Subcutaneous abdominal adipose tissue (tissue), 5 donors: Measurements from ENCODE around the gene SNX24.
A peak's percentile ranks its signal among the peaks of the same experiment; 100 is the strongest.

Experiments used
- H3K27ac ChIP-seq: one replicate; pipeline ENCODE4 v1.7.0; 2013; ENCODE audit warnings: low read depth, mild to moderate bottlenecking, inconsistent platforms, low read length, moderate library complexity
- H3K27me3 ChIP-seq, 5 donors: one replicate each; pipeline ENCODE4 v1.7.0; 2013; ENCODE audit warnings: low read length in 5 of 5, inconsistent platforms in 1 of 5; ENCODE audit not compliant: control insufficient read depth in 5 of 5, insufficient read depth in 4 of 5
- H3K36me3 ChIP-seq, 5 donors: one replicate each; pipeline ENCODE4 v1.7.0; 2013; ENCODE audit warnings: low read length in 5 of 5; ENCODE audit not compliant: control insufficient read depth in 5 of 5, insufficient read depth in 5 of 5
- H3K4me1 ChIP-seq, 5 donors: one replicate each; pipeline ENCODE4 v1.7.0; 2013; ENCODE audit warnings: low read length in 5 of 5, mild to moderate bottlenecking in 3 of 5, moderate library complexity in 1 of 5; ENCODE audit not compliant: control insufficient read depth in 5 of 5, insufficient read depth in 5 of 5
- H3K4me3 ChIP-seq, 5 donors: one replicate each; pipeline ENCODE4 v1.7.0; 2013; ENCODE audit warnings: low read length in 5 of 5, low read depth in 1 of 5
- H3K9ac ChIP-seq, 5 donors: one replicate each; pipeline ENCODE4 v1.7.0; 2013; ENCODE audit warnings: low read length in 5 of 5, mild to moderate bottlenecking in 4 of 5, moderate library complexity in 3 of 5
- H3K9me3 ChIP-seq, 5 donors: one replicate each; pipeline ENCODE4 v1.7.0; 2013; ENCODE audit warnings: low read length in 5 of 5; ENCODE audit not compliant: control insufficient read depth in 5 of 5
- donor health status: healthy.
- donor health status: healthy.
- donor health status: healthy.
- donor health status: healthy.
- donor health status: healthy.

SNX24 gene

DNA sequence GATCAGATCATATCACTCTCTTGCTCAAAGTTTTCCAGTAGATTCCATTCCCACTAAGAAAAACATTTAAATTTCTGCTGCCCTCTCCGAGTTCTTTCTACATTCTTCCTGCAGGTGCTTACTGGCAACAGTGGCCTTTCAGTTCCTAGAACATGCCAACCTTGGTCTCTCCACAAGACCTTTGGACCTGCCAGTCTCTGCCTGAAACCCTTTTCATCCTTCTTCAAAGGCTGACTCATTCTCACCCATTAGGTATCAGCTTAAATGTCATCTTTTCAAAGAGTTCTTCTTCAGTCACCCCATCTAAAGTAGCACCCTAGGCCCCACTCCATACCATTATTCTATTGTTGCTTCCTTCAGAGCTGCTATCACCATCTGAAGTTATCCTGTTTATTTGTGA, 169.3 kb downstream of the SNX24 start:
- H3K27ac ChIP-seq = no peak overlapping the region
- no peaks in the 10 kb centered on the region for H3K27me3 ChIP-seq
- no peak overlapping the region for H3K4me3 ChIP-seq
- no peaks in the 10 kb centered on the region for H3K4me1 ChIP-seq
- H3K9ac ChIP-seq = no peak overlapping the region
- no peaks in the 10 kb centered on the region for H3K9me3 ChIP-seq
- no peaks in the 10 kb centered on the region for H3K36me3 ChIP-seq

DNA sequence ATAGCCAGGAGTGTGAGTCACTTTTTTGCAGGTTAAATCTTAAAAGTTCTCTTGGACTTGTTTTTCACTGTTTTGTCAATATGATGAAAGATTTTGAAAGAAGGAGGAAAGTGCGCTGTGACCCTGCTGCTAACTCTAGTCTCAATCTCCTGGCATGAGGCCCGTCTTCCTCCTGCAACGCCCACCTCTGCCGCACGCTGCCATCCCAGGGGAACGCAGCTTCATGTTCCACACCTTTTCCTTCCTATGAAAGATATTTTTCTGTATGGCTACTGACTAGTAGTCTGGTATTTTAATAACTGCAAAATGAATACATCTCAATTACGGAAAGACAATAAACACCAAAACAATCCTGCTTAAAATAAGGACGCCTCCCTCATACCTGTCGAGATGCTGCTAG, 182.8 kb downstream of the SNX24 start:
- Histone ChIP-seq H3K9me3 (no peaks in the 10 kb centered on the region), H3K4me3 (no peak overlapping the region), H3K27me3 (no peaks in the 10 kb centered on the region), H3K9ac (no peak overlapping the region), H3K27ac (no peak overlapping the region), H3K4me1 (peaks cover 0 to 19% (median 0%) of the 10 kb centered on the region in 5 donors), H3K36me3 (peaks cover 22 to 41% (median 37%) of the 10 kb centered on the region in 5 donors)

DNA sequence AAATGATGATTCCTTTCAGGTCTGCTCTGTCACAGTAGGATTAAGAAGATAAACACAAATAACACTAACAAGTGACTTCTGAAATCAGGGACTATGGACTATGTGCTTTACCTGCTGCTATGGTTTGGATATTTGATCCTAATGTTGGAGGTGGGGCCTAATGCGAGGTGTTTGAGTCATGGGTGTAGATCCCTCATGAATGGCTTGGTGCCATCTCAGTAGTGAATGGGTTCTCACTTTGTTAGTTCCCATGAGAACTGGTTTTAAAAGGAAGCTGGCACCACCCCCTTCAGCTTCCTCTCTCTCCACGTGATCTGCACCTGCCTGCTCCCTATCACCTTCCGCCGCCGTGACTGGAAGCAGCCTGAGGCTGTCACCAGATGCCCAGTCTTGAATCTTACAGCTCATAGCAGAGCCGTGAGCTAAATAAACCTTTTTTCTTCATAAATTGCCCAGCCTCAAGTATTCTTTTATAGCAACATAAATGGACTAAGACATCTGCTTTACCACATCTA, 187.8 kb downstream of the SNX24 start:
- H3K27me3 ChIP-seq = no peaks in the 10 kb centered on the region

DNA sequence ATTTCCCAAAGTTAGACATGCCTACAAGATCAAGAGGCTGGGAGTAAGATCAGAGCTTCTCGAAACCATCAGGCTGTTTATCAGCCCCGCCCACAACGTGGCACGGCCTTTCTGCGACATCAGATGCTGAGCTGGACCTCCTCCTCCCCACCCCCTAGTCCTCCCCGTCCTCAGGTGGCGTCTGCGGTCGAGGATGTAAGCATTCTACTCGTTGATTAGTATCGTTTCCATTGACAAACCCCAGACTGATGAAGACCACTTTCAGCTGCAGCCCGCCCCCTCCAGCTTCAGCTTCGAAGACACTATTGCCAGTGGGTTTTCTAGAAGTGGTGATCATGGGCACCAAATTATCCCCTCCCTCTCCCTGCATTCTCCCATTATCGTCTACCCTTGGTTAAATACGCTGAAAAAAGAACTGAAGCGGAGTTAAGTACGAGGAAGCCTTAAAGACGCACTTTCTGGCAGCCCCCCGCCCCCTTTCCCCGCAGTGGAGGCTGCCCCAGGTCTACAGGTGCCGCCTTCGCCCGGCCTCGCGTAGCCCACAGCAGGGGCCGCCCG, 190.0 kb downstream of the SNX24 start:
- peak overlapping the region in 3 of 5 donors; percentile 16 to 87 (median 72) for H3K9ac ChIP-seq
- H3K4me3 ChIP-seq = peak overlapping the region; percentile 71 to 86 (median 79)
- H3K36me3 ChIP-seq = no peaks in the 10 kb centered on the region
- H3K9me3 ChIP-seq = no peaks in the 10 kb centered on the region
- no peaks in the 10 kb centered on the region for H3K27me3 ChIP-seq
- peak overlapping the region; percentile 79 for H3K27ac ChIP-seq
- H3K4me1 ChIP-seq = peaks cover 0 to 30% (median 19%) of the 10 kb centered on the region in 5 donors

More for the DNA sequence above, 187.8 kb downstream of the SNX24 start:
- H3K4me1 ChIP-seq = peaks cover 0 to 35% (median 19%) of the 10 kb centered on the region in 5 donors
- no peak overlapping the region for H3K27ac ChIP-seq
- H3K36me3 ChIP-seq = peaks cover 0 to 12% (median 5%) of the 10 kb centered on the region in 5 donors
- no peak overlapping the region for H3K4me3 ChIP-seq
- no peak overlapping the region for H3K9ac ChIP-seq
- H3K9me3 ChIP-seq = no peaks in the 10 kb centered on the region

DNA sequence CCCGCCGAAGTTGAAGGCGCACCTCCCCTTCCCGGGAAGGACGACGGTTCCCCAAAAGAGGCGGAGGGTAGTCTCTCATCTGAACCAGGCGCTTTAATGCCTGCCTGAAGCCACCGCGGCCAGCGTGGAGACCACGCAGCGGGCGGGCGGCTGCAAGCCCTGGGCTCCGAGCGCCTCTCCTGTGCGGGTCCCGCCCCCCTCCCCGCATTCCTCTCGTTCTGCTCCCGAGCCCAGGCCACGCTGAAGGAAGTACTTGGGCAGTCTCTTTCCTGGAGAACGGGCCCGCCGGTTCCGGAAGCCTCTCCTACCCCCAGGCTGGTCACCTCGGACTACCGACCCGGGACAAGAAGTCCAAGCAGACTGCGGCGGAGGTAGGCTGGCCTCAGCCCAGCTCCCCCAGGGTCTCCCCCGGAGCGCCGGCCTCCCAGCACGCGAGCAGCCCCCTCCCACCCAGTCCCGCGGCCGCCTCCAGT, 190.5 kb downstream of the SNX24 start:
- H3K4me3 ChIP-seq = peak overlapping the region; percentile 71 to 86 (median 79)
- peaks cover 0 to 30% (median 19%) of the 10 kb centered on the region in 5 donors for H3K4me1 ChIP-seq
- H3K27ac ChIP-seq = peak overlapping the region; percentile 79
- no peaks in the 10 kb centered on the region for H3K27me3 ChIP-seq
- H3K36me3 ChIP-seq = no peaks in the 10 kb centered on the region
- peak overlapping the region in 4 of 5 donors; percentile 72 to 87 (median 76) for H3K9ac ChIP-seq
- H3K9me3 ChIP-seq = no peaks in the 10 kb centered on the region

DNA sequence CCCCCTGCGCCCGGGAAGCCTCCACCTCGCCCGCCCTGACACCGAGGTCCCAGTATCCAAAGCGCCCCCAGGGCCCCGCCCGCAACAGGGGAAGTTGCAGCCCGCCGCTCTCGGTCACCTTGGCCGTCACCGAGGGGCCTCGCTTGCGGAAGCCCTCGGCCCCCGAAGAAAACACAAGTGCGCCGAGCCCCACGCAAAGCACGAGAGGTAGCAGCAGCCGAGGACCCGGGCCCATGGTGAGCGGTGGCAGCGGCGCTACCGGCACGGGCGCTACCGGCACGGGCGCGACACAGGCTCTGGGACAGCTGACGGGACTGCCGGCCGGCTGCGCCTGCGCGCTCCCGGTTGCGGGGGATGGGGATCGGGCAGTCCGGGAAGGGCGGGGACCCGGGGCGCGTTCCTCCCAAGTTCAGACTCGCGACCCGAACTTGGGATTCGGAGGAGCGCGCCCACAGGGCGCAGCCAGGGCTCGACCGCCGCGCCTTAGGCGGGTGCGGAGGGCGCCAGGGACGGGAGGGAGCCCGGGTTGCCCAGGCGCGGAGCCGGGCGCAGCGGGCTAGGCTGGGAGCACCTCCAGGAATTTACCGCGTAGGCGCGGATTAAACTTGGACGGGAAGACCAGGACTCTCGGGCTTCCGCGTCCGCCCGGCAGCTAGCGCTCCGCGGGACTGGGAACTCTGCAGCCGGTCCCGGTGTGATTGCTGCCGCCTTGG, 191.1 kb downstream of the SNX24 start, which contains the start of gene PPIC:
TSS of gene PPIC (minus strand) at position 335 of the 713 bp plus-strand sequence. CDS start at position 235, 100 bp downstream.
- Histone ChIP-seq H3K4me3 (peak within 1 kb of the TSS; percentile 73 to 86 (median 85)), H3K27me3 (no peaks in the 10 kb centered on the region), H3K36me3 (no peaks in the 10 kb centered on the region), H3K4me1 (peaks cover 0 to 26% (median 19%) of the 10 kb centered on the region in 5 donors), H3K9me3 (no peaks in the 10 kb centered on the region), H3K9ac (peak within 1 kb of the TSS; percentile 72 to 87 (median 77)), H3K27ac (peak within 1 kb of the TSS; percentile 79)

DNA sequence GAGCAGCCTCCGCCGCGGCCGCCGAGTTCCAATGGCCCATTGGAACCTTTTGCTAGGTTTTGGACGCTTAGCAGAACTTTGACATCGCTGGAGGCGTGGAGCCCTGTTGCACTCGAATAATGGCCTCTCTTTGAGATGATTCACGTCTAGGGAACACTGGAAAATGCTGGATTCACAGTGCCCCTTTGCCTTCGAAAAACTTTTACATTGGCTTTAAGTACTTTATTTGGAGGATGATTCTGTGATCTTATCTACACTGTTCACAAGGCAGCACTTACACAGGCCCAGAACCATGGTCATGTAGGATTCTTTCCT, 191.6 kb downstream of the SNX24 start:
- no peaks in the 10 kb centered on the region for H3K27me3 ChIP-seq
- H3K4me1 ChIP-seq = peaks cover 0 to 26% (median 19%) of the 10 kb centered on the region in 5 donors
- peak overlapping the region; percentile 73 to 86 (median 85) for H3K4me3 ChIP-seq
- H3K36me3 ChIP-seq = no peaks in the 10 kb centered on the region
- no peaks in the 10 kb centered on the region for H3K9me3 ChIP-seq
- peak overlapping the region; percentile 79 for H3K27ac ChIP-seq
- peak overlapping the region; percentile 72 to 87 (median 77) for H3K9ac ChIP-seq

DNA sequence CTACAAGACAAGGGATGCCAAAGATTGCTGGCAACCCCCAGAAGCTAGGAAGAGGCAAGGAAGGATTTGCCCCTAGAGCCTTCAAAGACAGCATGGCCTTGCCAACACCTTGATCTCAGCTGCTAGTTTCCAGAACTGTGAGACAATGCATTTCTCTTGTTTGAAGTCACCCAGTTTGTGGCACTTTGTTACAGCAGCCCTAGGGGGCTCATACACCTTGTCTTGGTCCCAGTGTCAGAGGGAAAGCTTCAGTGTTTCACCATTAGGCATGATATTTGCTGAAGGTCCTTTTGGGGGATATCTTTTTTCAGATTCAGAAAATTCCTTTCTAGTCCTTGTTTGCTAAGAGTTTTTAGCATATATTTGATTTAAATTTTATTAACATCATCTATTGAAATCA, 194.3 kb downstream of the SNX24 start:
- Histone ChIP-seq H3K27me3 (no peaks in the 10 kb centered on the region), H3K36me3 (no peaks in the 10 kb centered on the region), H3K9ac (no peak overlapping the region), H3K9me3 (no peaks in the 10 kb centered on the region), H3K27ac (no peak overlapping the region), H3K4me3 (no peak overlapping the region), H3K4me1 (peaks cover 0 to 20% (median 15%) of the 10 kb centered on the region in 5 donors)

DNA sequence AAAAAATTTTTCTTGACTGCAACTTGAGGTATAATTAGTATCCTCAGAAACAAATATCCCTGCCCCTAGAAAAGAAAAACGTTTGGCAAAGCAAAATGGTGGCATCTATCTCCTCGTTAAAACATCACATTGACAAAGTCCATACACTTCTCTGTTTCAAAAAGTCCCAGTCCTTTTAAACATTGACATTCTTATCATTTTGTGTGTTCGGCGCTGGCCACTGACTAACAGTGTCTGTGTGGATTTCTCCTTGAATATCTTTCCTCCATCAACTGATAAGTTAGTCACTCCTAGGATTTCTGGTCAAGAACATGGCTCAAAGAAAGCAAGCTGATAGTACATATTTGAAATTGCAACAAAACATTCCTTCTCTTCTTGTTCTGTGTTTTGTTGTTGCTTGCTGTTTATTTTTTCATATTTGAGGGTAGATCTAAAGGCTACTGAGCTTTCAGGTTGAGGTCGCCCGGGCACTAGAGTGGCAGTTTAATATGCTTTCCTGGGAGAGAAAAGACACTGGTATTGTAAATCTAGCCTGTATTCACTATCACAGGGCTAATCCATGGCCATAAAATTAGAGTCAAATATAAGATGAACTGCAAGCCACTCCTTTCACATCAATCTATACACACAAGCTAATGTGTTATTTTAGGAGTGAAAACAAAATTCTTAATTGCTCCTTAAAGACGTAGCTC, 199.7 kb downstream of the SNX24 start:
- no peaks in the 10 kb centered on the region for H3K9me3 ChIP-seq
- peaks cover 0 to 4% (median 0%) of the 10 kb centered on the region in 5 donors for H3K27me3 ChIP-seq
- H3K36me3 ChIP-seq = no peaks in the 10 kb centered on the region
- H3K4me3 ChIP-seq = no peak overlapping the region
- H3K27ac ChIP-seq = no peak overlapping the region
- no peak overlapping the region for H3K9ac ChIP-seq
- no peaks in the 10 kb centered on the region for H3K4me1 ChIP-seq
